ENCODE measurements around the gene CALCOCO1.

- TF ChIP-seq CTCF (conservative IDR thresholded peaks at IDR 0.05; ENCODE audit: low read length) (no peak), EZH2phosphoT487 (IDR thresholded peaks at IDR 0.05; ENCODE audit: borderline replicate concordance, low read depth, low read length) (no peak)
Measured at GRCh38 chr12:53737093-53737808, 10.0 kb upstream of the CALCOCO1 start.

Measured in OCI-LY7 (cell line).